IMR-90 (cell line): ENCODE results near the gene LTBP1. TPM values are rescaled to one million over a fixed set of nuclear protein-coding genes. Genes with fewer than 3 reads are reported as not detected.
A peak's percentile ranks its signal among the peaks of the same experiment; 100 is the strongest.

Source experiments
- ATAC-seq: fragments of 200-7000 bp; cut with Tn5 transposase; 2 replicates; pipeline ENCODE4 v1.9.1; 2020; ENCODE audit warnings: low read depth, mild to moderate bottlenecking, moderate library complexity
- BruUV-seq: library from RNA; stranded (reverse); fragments of 400-500 nt; replicated peaks from 2 replicates; lab custom pipeline; 2021; lab: Mats Ljungman, UMichigan
- CTCF ChIA-PET: fragments of 300-600 bp; formaldehyde crosslinking; extraction: SDS; loops from one replicate; lab custom pipeline; 2021; ENCODE audit warnings: antibody characterized with exemption; lab: Yijun Ruan, JAX
- POLR2A ChIA-PET: fragments of 300-600 bp; sonication (Branson Sonifier 250); formaldehyde crosslinking; loops from one replicate; lab custom pipeline; 2022; ENCODE audit warnings: antibody characterized with exemption; ENCODE audit not compliant: unreplicated experiment; lab: Charles Lee
- DNase-seq: peaks from one replicate; pipeline ENCODE4 v3.0.0; 2013
- H2AFZ ChIP-seq: replicated peaks from 2 replicates; pipeline ENCODE3; 2013; ENCODE audit warnings: low read length, mild to moderate bottlenecking; ENCODE audit not compliant: poor library complexity
- H2AK5ac ChIP-seq: 2 replicates; pipeline ENCODE4 v1.6.1; 2013; ENCODE audit warnings: low read depth, low read length, inconsistent platforms
- H2AK9ac ChIP-seq: replicated peaks from 2 replicates; pipeline ENCODE3; 2013; ENCODE audit warnings: mild to moderate bottlenecking, low read depth, low read length, moderate library complexity; ENCODE audit not compliant: poor library complexity
- H2BK120ac ChIP-seq: 2 replicates; pipeline ENCODE4 v1.6.1; 2013; ENCODE audit warnings: low read depth, low read length, inconsistent platforms
- H2BK15ac ChIP-seq: 3 replicates; pipeline ENCODE4 v1.6.1; 2013; ENCODE audit warnings: low read depth, low read length, inconsistent platforms
- H2BK20ac ChIP-seq: 2 replicates; pipeline ENCODE4 v1.6.1; 2013; ENCODE audit warnings: low read depth, mild to moderate bottlenecking, inconsistent platforms, low read length, moderate library complexity
- H2BK5ac ChIP-seq: 2 replicates; pipeline ENCODE4 v1.6.1; 2013; ENCODE audit warnings: mild to moderate bottlenecking, low read depth, low read length, inconsistent platforms; ENCODE audit not compliant: poor library complexity, severe bottlenecking
- H3K14ac ChIP-seq: replicated peaks from 2 replicates; pipeline ENCODE4 v1.6.1; 2013; ENCODE audit warnings: low read depth, low read length, inconsistent platforms
- H3K18ac ChIP-seq: 2 replicates; pipeline ENCODE4 v1.6.1; 2013; ENCODE audit warnings: low read depth, low read length, control low read depth
- H3K23ac ChIP-seq: 2 replicates; pipeline ENCODE4 v1.6.1; 2013; ENCODE audit warnings: low read depth, low read length, inconsistent platforms
- H3K27ac ChIP-seq: 2 replicates; pipeline ENCODE4 v1.5.1; 2013; ENCODE audit warnings: mild to moderate bottlenecking, control low read depth, low read length; ENCODE audit not compliant: insufficient read depth
- H3K27me3 ChIP-seq: 2 replicates; pipeline ENCODE4 v1.6.1; 2013; ENCODE audit warnings: low read length; ENCODE audit not compliant: control insufficient read depth, insufficient read depth
- H3K36me3 ChIP-seq: 2 replicates; pipeline ENCODE4 v1.6.1; 2013; ENCODE audit warnings: low read length, mixed read lengths; ENCODE audit not compliant: control insufficient read depth, insufficient read depth
- H3K4ac ChIP-seq: 2 replicates; pipeline ENCODE4 v1.6.1; 2013; ENCODE audit warnings: low read depth, low read length, inconsistent platforms
- H3K4me1 ChIP-seq: 2 replicates; pipeline ENCODE4 v1.6.1; 2013; ENCODE audit warnings: low read length, mixed read lengths; ENCODE audit not compliant: control insufficient read depth, insufficient read depth
- H3K4me2 ChIP-seq: 2 replicates; pipeline ENCODE4 v1.6.1; 2013; ENCODE audit warnings: low read depth, mild to moderate bottlenecking, control low read depth, low read length, moderate library complexity
- H3K4me3 ChIP-seq: 2 replicates; pipeline ENCODE4 v1.5.1; 2013; ENCODE audit warnings: low read depth, mild to moderate bottlenecking, control low read depth, low read length, moderate library complexity; ENCODE audit not compliant: insufficient read depth
- H3K56ac ChIP-seq: 2 replicates; pipeline ENCODE4 v1.6.1; 2013; ENCODE audit warnings: low read length, inconsistent platforms; ENCODE audit not compliant: insufficient read depth; ENCODE audit errors: extremely low read depth
- H3K79me1 ChIP-seq, 2 experiments: 2 replicates each; pipeline ENCODE4 v1.6.1; 2013; ENCODE audit warnings: low read length in 2 of 2, inconsistent platforms in 1 of 2, low read depth in 1 of 2
- H3K9ac ChIP-seq: 2 replicates; pipeline ENCODE4 v1.6.1; 2013; ENCODE audit warnings: low read depth, low read length, control low read depth
- H3K9me1 ChIP-seq: 2 replicates; pipeline ENCODE4 v1.6.1; 2013; ENCODE audit warnings: low read length, inconsistent platforms; ENCODE audit not compliant: insufficient read depth
- H3K9me3 ChIP-seq: 2 replicates; pipeline ENCODE4 v1.6.1; 2013; ENCODE audit warnings: low read length; ENCODE audit not compliant: control insufficient read depth, insufficient read depth
- H4K20me1 ChIP-seq: 2 replicates; pipeline ENCODE4 v1.6.1; 2013; ENCODE audit warnings: low read length, inconsistent platforms; ENCODE audit not compliant: insufficient read depth
- H4K5ac ChIP-seq: 2 replicates; pipeline ENCODE4 v1.6.1; 2013; ENCODE audit warnings: mild to moderate bottlenecking, low read depth, low read length, control low read depth
- H4K8ac ChIP-seq, 2 experiments: 2 replicates each; pipeline ENCODE4 v1.6.1; 2013; ENCODE audit warnings: low read depth in 2 of 2, low read length in 2 of 2, control low read depth in 1 of 2, inconsistent platforms in 1 of 2
- H4K91ac ChIP-seq: 2 replicates; pipeline ENCODE4 v1.6.1; 2013; ENCODE audit warnings: low read depth, low read length, inconsistent platforms; ENCODE audit not compliant: insufficient read depth
- BHLHE40 ChIP-seq: fragments of 150-350 bp; IDR thresholded peaks from 2 replicates; pipeline ENCODE4 v1.6.1; 2016; ENCODE audit warnings: mild to moderate bottlenecking, low read depth, low read length
- CEBPB ChIP-seq: IDR thresholded peaks from 2 replicates; pipeline ENCODE4 v1.6.1; 2012; ENCODE audit warnings: low read depth, low read length, improper control_type of control experiment
- CHD1 ChIP-seq: IDR thresholded peaks from 2 replicates; pipeline ENCODE4 v1.6.1; 2012; ENCODE audit warnings: low read depth, low read length, improper control_type of control experiment
- CTCF ChIP-seq: conservative IDR thresholded peaks from 2 replicates; pipeline ENCODE4 v1.5.1; 2012; ENCODE audit warnings: mild to moderate bottlenecking, low read depth, low read length, improper control_type of control experiment
- ELK1 ChIP-seq: fragments of 150-350 bp; IDR thresholded peaks from 2 replicates; pipeline ENCODE4 v1.6.1; 2016; ENCODE audit warnings: low read depth, mild to moderate bottlenecking, low read length, moderate library complexity, borderline replicate concordance
- MAFK ChIP-seq: IDR thresholded peaks from 2 replicates; pipeline ENCODE4 v1.6.1; 2012; ENCODE audit warnings: low read depth, low read length, improper control_type of control experiment
- MAZ ChIP-seq: IDR thresholded peaks from 2 replicates; pipeline ENCODE4 v1.6.1; 2012; ENCODE audit warnings: low read depth, mild to moderate bottlenecking, low read length, improper control_type of control experiment, moderate library complexity, borderline replicate concordance
- MXI1 ChIP-seq: IDR thresholded peaks from 2 replicates; pipeline ENCODE4 v1.6.1; 2012; ENCODE audit warnings: low read depth, mild to moderate bottlenecking, low read length, moderate library complexity, borderline replicate concordance
- NFE2L2 ChIP-seq: fragments of 150-350 bp; IDR thresholded peaks from 2 replicates; pipeline ENCODE4 v1.6.1; 2016; ENCODE audit warnings: low read depth, mild to moderate bottlenecking, low read length
- POLR2A ChIP-seq: IDR thresholded peaks from 2 replicates; pipeline ENCODE4 v1.6.1; 2012; ENCODE audit warnings: mild to moderate bottlenecking, low read depth, low read length
- RAD21 ChIP-seq: IDR thresholded peaks from 2 replicates; pipeline ENCODE4 v1.6.1; 2012; ENCODE audit warnings: low read length, improper control_type of control experiment
- RCOR1 ChIP-seq: IDR thresholded peaks from 2 replicates; pipeline ENCODE4 v1.6.1; 2012; ENCODE audit warnings: mild to moderate bottlenecking, low read length, improper control_type of control experiment; ENCODE audit not compliant: insufficient replicate concordance
- RFX5 ChIP-seq: IDR thresholded peaks from 2 replicates; pipeline ENCODE4 v1.8.0; 2012; ENCODE audit warnings: low read depth, mild to moderate bottlenecking, low read length, moderate library complexity
- SMC3 ChIP-seq: fragments of 150-350 bp; IDR thresholded peaks from 2 replicates; pipeline ENCODE4 v1.6.1; 2016; ENCODE audit warnings: low read depth, mild to moderate bottlenecking, antibody characterized with exemption, low read length, moderate library complexity
- WGBS, 2 experiments: methylation state at CpG; one replicate each; pipeline versions ENCODE4 v1.1.5 to v1.1.7; 2013; ENCODE audit warnings: missing lambda C conversion rate in 2 of 2; ENCODE audit not compliant: insufficient read length in 1 of 2; ENCODE audit errors: extremely low coverage in 2 of 2; 5-methylcytosine and 5-hydroxymethylcytosine counted together
- dilution Hi-C: fragments of 300-500 bp; cut with HindIII; formaldehyde crosslinking; loops from one replicate; pipeline ENCODE4 v1.14.3; 2018; ENCODE audit warnings: low sequenced_read_pairs; ENCODE audit not compliant: unreplicated experiment
- in situ Hi-C: fragments of 300-500 bp; cut with MboI; formaldehyde crosslinking; loops from 3 replicates; pipeline ENCODE4 v1.14.3; 2019; ENCODE audit warnings: low sequenced_read_pairs, inconsistent platforms, mixed read lengths
- intact Hi-C: fragments of 100-400 bp; cut with micrococcal nuclease; formaldehyde crosslinking; loops from 2 replicates; pipeline ENCODE4 v1.10.0; 2022
- polyA plus RNA-seq, 3 experiments: library from polyadenylated mRNA; depleted of rRNA; stranded (reverse); fragments of >200 nt; gene quantifications; 2 replicates each; pipeline ENCODE4 v1.2.3, GENCODE V29; 2012; ENCODE audit warnings: low replicate concordance in 1 of 3
- total RNA-seq: library from RNA; depleted of rRNA; stranded (reverse); fragments of >200 nt; gene quantifications from 2 replicates; pipeline ENCODE4 v1.2.3, GENCODE V29; 2012
- TF ChIP-seq, protein P1 (sequence below): fragments of 150-350 bp; IDR thresholded peaks from 2 replicates; pipeline ENCODE4 v1.6.1; 2017; ENCODE audit warnings: mild to moderate bottlenecking, antibody characterized with exemption, low read length, low read depth

LTBP1 gene
- total and polyA plus RNA-seq, 2 of the 4 experiments (the other 2 are of a cell fraction) = 235 to 326 TPM

DNA sequence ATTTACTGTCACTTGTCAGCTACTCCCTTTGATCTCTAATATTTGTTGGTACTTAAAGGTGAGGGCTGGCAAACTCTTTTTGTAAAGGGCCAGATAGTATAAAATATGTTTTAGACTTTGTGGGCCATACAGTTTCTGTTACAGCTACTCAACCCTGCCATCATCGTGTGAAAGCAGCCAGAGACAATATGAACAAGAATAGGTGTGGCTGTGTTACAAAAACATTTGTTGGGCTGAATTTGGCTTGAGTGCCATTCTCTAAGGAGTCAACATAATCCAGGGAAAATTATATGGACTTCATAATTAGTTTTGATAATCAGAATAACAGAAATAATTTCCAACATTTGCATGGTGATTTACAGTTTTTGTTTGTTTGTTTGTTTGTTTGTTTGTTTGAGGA is 190.6 kb downstream of the LTBP1 start:
- H3K4me1 ChIP-seq = peaks cover 20% of the 10 kb centered on the region
- peaks cover 11% of the 10 kb centered on the region for H3K36me3 ChIP-seq
- H3K79me1 ChIP-seq = peaks cover 14 to 60% of the 10 kb centered on the region in 2 experiments
- peak overlapping the region; percentile 45 for H2BK5ac ChIP-seq
- ATAC-seq = no peak
- no TSS peak for BruUV-seq
- peak overlapping the region; percentile 84 for H3K4me2 ChIP-seq
- no peak overlapping the region for H2AFZ ChIP-seq
- peak overlapping the region; percentile 56; the same call in 1 of the 2 replicates for H3K4ac ChIP-seq
- H4K91ac ChIP-seq = 0 out of 2 replicates have a peak overlapping the region, but pooled peaks have one; percentile 22
- no peaks in the 10 kb centered on the region for H3K27me3 ChIP-seq
- WGBS, 2 experiments = no CpG with 5 or more reads among the region's 1 CpG
- H3K23ac ChIP-seq = peak overlapping the region; percentile 65; the same call in 1 of the 2 replicates
- H2AK9ac ChIP-seq = no peak overlapping the region
- H3K9me1 ChIP-seq = peaks cover 9% of the 10 kb centered on the region
- H2BK120ac ChIP-seq = peak overlapping the region; percentile 32; the same call in 1 of the 2 replicates
- no peak overlapping the region; the same call in 1 of the 2 replicates for H2BK20ac ChIP-seq
- intact Hi-C loops = loop anchor here (5.0 to 10.0 kb wide), 3 partner anchors 275 to 447 kb away; no protein-coding TSS in a partner anchor
- 0 out of 2 replicates have a peak overlapping the region, but pooled peaks have one; percentile 25 for H3K56ac ChIP-seq
- CTCF ChIA-PET = interaction anchor here (0.6 kb wide), 1 partner anchor 132 kb away, joined by 5 read pairs; no protein-coding TSS in a partner anchor
- H3K4me3 ChIP-seq = peak overlapping the region; percentile 32
- POLR2A ChIA-PET = no interaction called here
- in situ Hi-C loops = loop anchor here (10.0 kb wide), 1 partner anchor 193 kb away; the partner anchor contains the start of gene LTBP1
- peak overlapping the region; percentile 26; the same call in 1 of the 2 replicates for H3K18ac ChIP-seq
- peak overlapping the region; percentile 79; the same call in 2 of the 3 replicates for H2BK15ac ChIP-seq
- peaks cover 10% of the 10 kb centered on the region for H4K20me1 ChIP-seq
- dilution Hi-C loops = no loop called here
- H3K9ac ChIP-seq = peak overlapping the region; percentile 92
- DNase-seq = no peak
- no peaks in the 10 kb centered on the region for H3K9me3 ChIP-seq
- peak overlapping the region; percentile 69; the same call in 1 of the 2 replicates for H2AK5ac ChIP-seq
- H4K5ac ChIP-seq = peak overlapping the region; percentile 26; the same call in 1 of the 2 replicates
- peak overlapping the region; percentile 38 to 66; a peak in 3 of 4 replicates for H4K8ac ChIP-seq
- peak overlapping the region; percentile 70 for H3K14ac ChIP-seq
- H3K27ac ChIP-seq = peak overlapping the region; percentile 51; the same call in 1 of the 2 replicates
- TF ChIP-seq CEBPB (no peak), RAD21 (no peak), NFE2L2 (no peak), ELK1 (no peak), MAZ (no peak), RFX5 (no peak), CTCF (no peak), MAFK (no peak), CHD1 (no peak), MXI1 (no peak), RCOR1 (no peak), BHLHE40 (no peak), SMC3 (no peak), POLR2A (no peak)
- TF ChIP-seq, protein P1, sequence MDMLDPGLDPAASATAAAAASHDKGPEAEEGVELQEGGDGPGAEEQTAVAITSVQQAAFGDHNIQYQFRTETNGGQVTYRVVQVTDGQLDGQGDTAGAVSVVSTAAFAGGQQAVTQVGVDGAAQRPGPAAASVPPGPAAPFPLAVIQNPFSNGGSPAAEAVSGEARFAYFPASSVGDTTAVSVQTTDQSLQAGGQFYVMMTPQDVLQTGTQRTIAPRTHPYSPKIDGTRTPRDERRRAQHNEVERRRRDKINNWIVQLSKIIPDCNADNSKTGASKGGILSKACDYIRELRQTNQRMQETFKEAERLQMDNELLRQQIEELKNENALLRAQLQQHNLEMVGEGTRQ = no peak
